ENCODE results near the gene VAC14.

The VAC14 gene

GRCh38 chr16:70790815-70791214, 10.1 kb downstream of the VAC14 start:
- Histone ChIP-seq H3K27me3 (ENCODE audit: insufficient read depth, low read length) (no peaks in the 10 kb centered on the region), H4K20me1 (ENCODE audit: insufficient read depth, low read length) (0 out of 2 replicates have a peak, but pooled peaks cover 2% of the 10 kb centered on the region), H3K36me3 (ENCODE audit: insufficient read depth, low read length) (peaks cover 9% of the 10 kb centered on the region; the same call in 1 of the 2 replicates), H3K9ac (ENCODE audit: low read length) (no peak overlapping the region), H3F3A (ENCODE audit: insufficient read depth, low read length) (no peaks in the 10 kb centered on the region), H3K4me1 (ENCODE audit: insufficient read depth, low read length, severe bottlenecking) (peaks cover 25% of the 10 kb centered on the region), H3K4me3 (ENCODE audit: low read depth, low read length, poor library complexity, severe bottlenecking) (no peak overlapping the region), H3K27ac (ENCODE audit: low read depth, low read length, poor library complexity, severe bottlenecking) (no peak overlapping the region), H3K9me3 (ENCODE audit: low read length) (no peaks in the 10 kb centered on the region), H2AFZ (ENCODE audit: low read length) (no peak overlapping the region), H3K79me2 (ENCODE audit: insufficient read depth, low read length) (peaks cover 16% of the 10 kb centered on the region), H3K4me2 (ENCODE audit: low read length) (no peak overlapping the region), H3K9me2 (ENCODE audit: low read depth, low read length) (no peaks in the 10 kb centered on the region)
- TF ChIP-seq EZH2 (IDR thresholded peaks at IDR 0.05; ENCODE audit: borderline replicate concordance, low read length) = no peak
- TF ChIP-seq, protein P1, sequence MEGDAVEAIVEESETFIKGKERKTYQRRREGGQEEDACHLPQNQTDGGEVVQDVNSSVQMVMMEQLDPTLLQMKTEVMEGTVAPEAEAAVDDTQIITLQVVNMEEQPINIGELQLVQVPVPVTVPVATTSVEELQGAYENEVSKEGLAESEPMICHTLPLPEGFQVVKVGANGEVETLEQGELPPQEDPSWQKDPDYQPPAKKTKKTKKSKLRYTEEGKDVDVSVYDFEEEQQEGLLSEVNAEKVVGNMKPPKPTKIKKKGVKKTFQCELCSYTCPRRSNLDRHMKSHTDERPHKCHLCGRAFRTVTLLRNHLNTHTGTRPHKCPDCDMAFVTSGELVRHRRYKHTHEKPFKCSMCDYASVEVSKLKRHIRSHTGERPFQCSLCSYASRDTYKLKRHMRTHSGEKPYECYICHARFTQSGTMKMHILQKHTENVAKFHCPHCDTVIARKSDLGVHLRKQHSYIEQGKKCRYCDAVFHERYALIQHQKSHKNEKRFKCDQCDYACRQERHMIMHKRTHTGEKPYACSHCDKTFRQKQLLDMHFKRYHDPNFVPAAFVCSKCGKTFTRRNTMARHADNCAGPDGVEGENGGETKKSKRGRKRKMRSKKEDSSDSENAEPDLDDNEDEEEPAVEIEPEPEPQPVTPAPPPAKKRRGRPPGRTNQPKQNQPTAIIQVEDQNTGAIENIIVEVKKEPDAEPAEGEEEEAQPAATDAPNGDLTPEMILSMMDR (IDR thresholded peaks at IDR 0.05; ENCODE audit: low read length) = no peak

GRCh38 chr16:70789595-70790447, 11.1 kb downstream of the VAC14 start:
- no peaks in the 10 kb centered on the region for H3K27me3 ChIP-seq (ENCODE audit: insufficient read depth, low read length)
- H3K27ac ChIP-seq (ENCODE audit: low read depth, low read length, poor library complexity, severe bottlenecking) = no peak overlapping the region
- H3K79me2 ChIP-seq (ENCODE audit: insufficient read depth, low read length) = peaks cover 13% of the 10 kb centered on the region
- peaks cover 15% of the 10 kb centered on the region for H3K4me1 ChIP-seq (ENCODE audit: insufficient read depth, low read length, severe bottlenecking)
- H3K9ac ChIP-seq (ENCODE audit: low read length) = no peak overlapping the region
- TF ChIP-seq EZH2 (IDR thresholded peaks at IDR 0.05; ENCODE audit: borderline replicate concordance, low read length) = no peak
- TF ChIP-seq, protein P1 (IDR thresholded peaks at IDR 0.05; ENCODE audit: low read length) = no peak
- 0 out of 2 replicates have a peak, but pooled peaks cover 2% of the 10 kb centered on the region for H4K20me1 ChIP-seq (ENCODE audit: insufficient read depth, low read length)
- no peaks in the 10 kb centered on the region for H3K9me3 ChIP-seq (ENCODE audit: low read length)
- no peak overlapping the region for H2AFZ ChIP-seq (ENCODE audit: low read length)
- no peak overlapping the region for H3K4me2 ChIP-seq (ENCODE audit: low read length)
- H3K4me3 ChIP-seq (ENCODE audit: low read depth, low read length, poor library complexity, severe bottlenecking) = no peak overlapping the region
- no peaks in the 10 kb centered on the region for H3K9me2 ChIP-seq (ENCODE audit: low read depth, low read length)
- H3F3A ChIP-seq (ENCODE audit: insufficient read depth, low read length) = no peaks in the 10 kb centered on the region
- H3K36me3 ChIP-seq (ENCODE audit: insufficient read depth, low read length) = peaks cover 19% of the 10 kb centered on the region; the same call in 1 of the 2 replicates

DNA sequence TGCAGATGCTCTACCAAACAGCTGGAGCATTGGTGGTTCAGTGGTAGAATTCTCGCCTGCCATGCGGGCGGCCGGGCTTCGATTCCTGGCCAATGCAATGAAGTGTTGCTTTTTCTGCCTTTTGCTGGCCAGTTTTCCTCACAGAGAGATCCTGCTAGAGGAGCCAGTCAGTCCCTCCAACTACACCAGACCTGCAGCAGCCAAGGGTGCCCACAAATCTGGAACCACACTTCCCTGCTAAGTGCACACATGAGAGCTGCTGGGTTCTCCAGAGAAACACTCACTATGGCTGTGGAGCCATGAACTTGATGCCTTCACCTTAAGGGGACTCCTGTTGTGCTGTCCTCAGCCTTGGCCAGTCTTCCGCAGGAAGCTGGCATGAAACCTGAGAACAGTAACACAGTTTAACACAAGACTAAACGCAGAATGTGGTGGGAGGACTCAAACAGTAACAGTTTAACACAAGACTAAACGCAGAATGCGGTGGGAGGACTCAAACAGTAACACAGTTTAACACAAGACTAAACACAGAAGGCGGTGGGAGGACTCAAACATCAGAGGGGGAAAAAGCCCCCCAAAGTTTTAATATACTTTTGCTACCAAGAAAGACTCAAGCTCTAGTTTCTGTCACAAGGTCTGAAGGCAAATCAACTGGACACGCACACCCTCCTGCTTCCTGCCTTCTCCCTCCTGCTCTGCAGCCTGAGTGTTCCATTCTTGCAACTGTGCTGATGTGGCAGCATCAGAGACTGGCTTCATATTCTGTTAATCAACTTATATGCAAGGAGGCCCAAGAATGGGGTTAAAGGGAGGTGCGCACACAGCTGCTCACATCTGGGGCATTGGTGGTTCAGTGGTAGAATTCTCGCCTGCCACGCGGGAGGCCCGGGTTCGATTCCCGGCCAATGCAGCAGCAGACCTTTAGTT, 12.0 kb downstream of the VAC14 start:
- H4K20me1 ChIP-seq (ENCODE audit: insufficient read depth, low read length) = 0 out of 2 replicates have a peak, but pooled peaks cover 2% of the 10 kb centered on the region
- H3K9me2 ChIP-seq (ENCODE audit: low read depth, low read length) = no peaks in the 10 kb centered on the region
- no peaks in the 10 kb centered on the region for H3K27me3 ChIP-seq (ENCODE audit: insufficient read depth, low read length)
- H3K4me1 ChIP-seq (ENCODE audit: insufficient read depth, low read length, severe bottlenecking) = peaks cover 6% of the 10 kb centered on the region
- TF ChIP-seq EZH2 (IDR thresholded peaks at IDR 0.05; ENCODE audit: borderline replicate concordance, low read length) = no peak
- TF ChIP-seq, protein P1 (IDR thresholded peaks at IDR 0.05; ENCODE audit: low read length) = no peak
- no peak overlapping the region for H3K4me2 ChIP-seq (ENCODE audit: low read length)
- no peak overlapping the region for H2AFZ ChIP-seq (ENCODE audit: low read length)
- H3K27ac ChIP-seq (ENCODE audit: low read depth, low read length, poor library complexity, severe bottlenecking) = no peak overlapping the region
- no peaks in the 10 kb centered on the region for H3K9me3 ChIP-seq (ENCODE audit: low read length)
- H3F3A ChIP-seq (ENCODE audit: insufficient read depth, low read length) = no peaks in the 10 kb centered on the region
- H3K4me3 ChIP-seq (ENCODE audit: low read depth, low read length, poor library complexity, severe bottlenecking) = no peak overlapping the region
- H3K36me3 ChIP-seq (ENCODE audit: insufficient read depth, low read length) = peaks cover 26% of the 10 kb centered on the region
- peaks cover 4% of the 10 kb centered on the region; the same call in 1 of the 2 replicates for H3K79me2 ChIP-seq (ENCODE audit: insufficient read depth, low read length)
- H3K9ac ChIP-seq (ENCODE audit: low read length) = no peak overlapping the region

Measured in OCI-LY1 (cell line).